Measurements from ENCODE around the gene VWA8.

DNA sequence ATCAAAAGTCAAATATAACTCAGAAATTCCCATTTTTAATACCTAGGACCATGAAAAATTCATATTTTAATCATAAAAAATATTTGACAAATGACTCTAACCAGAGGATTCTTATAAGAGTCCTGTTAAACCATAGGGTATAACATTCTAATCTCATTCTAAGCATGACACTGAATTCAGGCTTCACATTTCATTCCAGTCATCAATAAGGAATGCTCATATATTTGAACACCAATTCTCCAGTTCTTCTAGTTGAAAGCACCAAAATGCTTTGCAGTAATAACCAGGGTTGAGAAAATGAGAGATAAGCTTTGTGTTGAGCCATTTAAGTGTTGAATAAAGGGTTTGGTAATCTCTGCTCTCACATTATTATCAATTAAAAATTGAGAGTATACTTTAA is 147.5 kb downstream of the VWA8 start:
- TF ChIP-seq, protein P1, sequence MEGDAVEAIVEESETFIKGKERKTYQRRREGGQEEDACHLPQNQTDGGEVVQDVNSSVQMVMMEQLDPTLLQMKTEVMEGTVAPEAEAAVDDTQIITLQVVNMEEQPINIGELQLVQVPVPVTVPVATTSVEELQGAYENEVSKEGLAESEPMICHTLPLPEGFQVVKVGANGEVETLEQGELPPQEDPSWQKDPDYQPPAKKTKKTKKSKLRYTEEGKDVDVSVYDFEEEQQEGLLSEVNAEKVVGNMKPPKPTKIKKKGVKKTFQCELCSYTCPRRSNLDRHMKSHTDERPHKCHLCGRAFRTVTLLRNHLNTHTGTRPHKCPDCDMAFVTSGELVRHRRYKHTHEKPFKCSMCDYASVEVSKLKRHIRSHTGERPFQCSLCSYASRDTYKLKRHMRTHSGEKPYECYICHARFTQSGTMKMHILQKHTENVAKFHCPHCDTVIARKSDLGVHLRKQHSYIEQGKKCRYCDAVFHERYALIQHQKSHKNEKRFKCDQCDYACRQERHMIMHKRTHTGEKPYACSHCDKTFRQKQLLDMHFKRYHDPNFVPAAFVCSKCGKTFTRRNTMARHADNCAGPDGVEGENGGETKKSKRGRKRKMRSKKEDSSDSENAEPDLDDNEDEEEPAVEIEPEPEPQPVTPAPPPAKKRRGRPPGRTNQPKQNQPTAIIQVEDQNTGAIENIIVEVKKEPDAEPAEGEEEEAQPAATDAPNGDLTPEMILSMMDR (IDR thresholded peaks at IDR 0.05) = no peak
- no peak for TF ChIP-seq EP300 (IDR thresholded peaks at IDR 0.05)
- TF ChIP-seq POLR2A (IDR thresholded peaks at IDR 0.05) = no peak
